ENCODE results near the gene RGS4. TPM values are rescaled to one million over a fixed set of nuclear protein-coding genes. Genes with fewer than 3 reads are reported as not detected.

The RGS4 gene
- total RNA-seq, 1 experiment from 2014 or later = 3.2 TPM

- no peak for TF ChIP-seq PREB (CRISPR knock-in tag; IDR thresholded peaks at IDR 0.05; ENCODE audit: borderline replicate concordance)
These were observed 21.1 kb upstream of the RGS4 start (continued) for GRCh38 chr1:163047951-163048659.

GRCh38 chr1:163048869-163049268, 20.3 kb upstream of the RGS4 start:
- ATAC-seq (no peak), DNase-seq (ENCODE audit: low spot score) (no peak)
- CTCF ChIA-PET = interaction anchor here (0.8 kb wide), 1 partner anchor 20 kb away, joined by 4 read pairs; the partner anchor contains the start of gene RGS4
- H3K4me1 Mint-ChIP-seq = no peaks in the 10 kb centered on the region
- H3K4me3 Mint-ChIP-seq = no peak overlapping the region
- no peaks in the 10 kb centered on the region for H3K36me3 Mint-ChIP-seq
- no peaks in the 10 kb centered on the region; the same call in 1 of the 2 replicates for H3K27me3 Mint-ChIP-seq (ENCODE audit: low read depth)
- H3K9me3 Mint-ChIP-seq = no peaks in the 10 kb centered on the region
- no peak for TF ChIP-seq JAZF1 (CRISPR knock-in tag; IDR thresholded peaks at IDR 0.05)
- TF ChIP-seq ZNF138 (CRISPR knock-in tag; conservative IDR thresholded peaks at IDR 0.05) = no peak
- no peak for TF ChIP-seq ZNF263 (CRISPR knock-in tag; IDR thresholded peaks at IDR 0.05; ENCODE audit: low read depth)
- no peak for TF ChIP-seq MXD4 (CRISPR knock-in tag; IDR thresholded peaks at IDR 0.05; ENCODE audit: borderline replicate concordance)
- no peak for TF ChIP-seq MYBL2 (CRISPR knock-in tag; IDR thresholded peaks at IDR 0.05)
- TF ChIP-seq PRRX2 (CRISPR knock-in tag; IDR thresholded peaks at IDR 0.05) = no peak
- no peak for TF ChIP-seq ZNF512 (CRISPR knock-in tag; IDR thresholded peaks at IDR 0.05; ENCODE audit: borderline replicate concordance)
- TF ChIP-seq ZBTB43 (CRISPR knock-in tag; IDR thresholded peaks at IDR 0.05) = no peak
- no peak for TF ChIP-seq ZNF423 (CRISPR knock-in tag; IDR thresholded peaks at IDR 0.05)
- no peak for TF ChIP-seq ATF6 (CRISPR knock-in tag; IDR thresholded peaks at IDR 0.05)
- TF ChIP-seq ZMAT4 (CRISPR knock-in tag; IDR thresholded peaks at IDR 0.05) = no peak
- TF ChIP-seq CTCF (IDR thresholded peaks at IDR 0.05) = no peak
- POLR2A ChIA-PET = no interaction called here
- no peak overlapping the region for H3K27ac Mint-ChIP-seq

- no peak overlapping the region for H3K4me3 Mint-ChIP-seq
- no peak overlapping the region for H3K27ac Mint-ChIP-seq
- ChIA-PET POLR2A (no interaction called here), CTCF (interaction anchor here (0.8 kb wide), 1 partner anchor 20 kb away, joined by 4 read pairs; the partner anchor contains the start of gene RGS4)
- no peaks in the 10 kb centered on the region for H3K9me3 Mint-ChIP-seq
- DNase-seq (ENCODE audit: low spot score) (no peak), ATAC-seq (no peak)
- H3K27me3 Mint-ChIP-seq (ENCODE audit: low read depth) = no peaks in the 10 kb centered on the region; the same call in 1 of the 2 replicates
- H3K36me3 Mint-ChIP-seq = no peaks in the 10 kb centered on the region
- H3K4me1 Mint-ChIP-seq = no peaks in the 10 kb centered on the region
- TF ChIP-seq CDX4 (CRISPR knock-in tag; IDR thresholded peaks at IDR 0.05; ENCODE audit: borderline replicate concordance) = no peak
- TF ChIP-seq CREB1 (CRISPR knock-in tag; IDR thresholded peaks at IDR 0.05) = no peak
- TF ChIP-seq FOXK1 (CRISPR knock-in tag; IDR thresholded peaks at IDR 0.05) = no peak
- no peak for TF ChIP-seq ETV6 (CRISPR knock-in tag; IDR thresholded peaks at IDR 0.05)
- no peak for TF ChIP-seq ATF1 (CRISPR knock-in tag; IDR thresholded peaks at IDR 0.05)
- TF ChIP-seq AFF4 (CRISPR knock-in tag; IDR thresholded peaks at IDR 0.05; ENCODE audit: borderline replicate concordance) = no peak
- no peak for TF ChIP-seq SMAD4 (CRISPR knock-in tag; IDR thresholded peaks at IDR 0.05)
These were observed 19.9 kb upstream of the RGS4 start for GRCh38 chr1:163049296-163049695.
